GM12878 (cell line): ENCODE results near the gene UBE3B. TPM values are rescaled to one million over a fixed set of nuclear protein-coding genes. Genes with fewer than 3 reads are reported as not detected.

ENCODE experiments used
- ATF7 ChIP-seq: fragments of 450-650 bp; IDR thresholded peaks from 2 replicates; pipeline ENCODE4 v1.6.1; 2016; ENCODE audit warnings: low read depth, mild to moderate bottlenecking
- MTA2 ChIP-seq: fragments of 450-650 bp; IDR thresholded peaks from 2 replicates; pipeline ENCODE4 v1.6.1; 2016; ENCODE audit warnings: low read depth, mild to moderate bottlenecking, moderate library complexity
- NFYB ChIP-seq: IDR thresholded peaks from 2 replicates; pipeline ENCODE4 v1.6.1; 2011; ENCODE audit warnings: low read depth, mild to moderate bottlenecking, low read length, improper control_type of control experiment, moderate library complexity; ENCODE audit not compliant: insufficient read depth
- SPI1 ChIP-seq: IDR thresholded peaks from 2 replicates; pipeline ENCODE4 v1.6.1; 2011; ENCODE audit warnings: low read depth, mild to moderate bottlenecking, low read length, moderate library complexity, borderline replicate concordance; ENCODE audit not compliant: insufficient read depth
- polyA plus RNA-seq, 11 experiments: library from polyadenylated mRNA; depleted of rRNA in 4 of 11; unstranded in 6 of 11; stranded (reverse) in 5 of 11; fragments of >200 nt; fragmentation: Nextera tagmentation in 4 of 11; fragmentation: Illumina TruSeq in 1 of 11; extraction: Ambion mirVana in 4 of 11; extraction: Trizol in 1 of 11; gene quantifications; 1 replicate in 1 of 11; 2 replicates in 10 of 11; pipeline versions ENCODE4 v1.2.1 to v1.2.3, GENCODE V29; 2011 to 2016; ENCODE audit warnings: inconsistent platforms in 2 of 11, missing spikeins in 2 of 11, low read depth in 1 of 11
- total RNA-seq, 4 experiments: library from RNA; depleted of rRNA in 3 of 4; stranded (reverse); fragments of >200 nt in 3 of 4; fragmentation: Illumina TruSeq in 1 of 4; extraction: Trizol in 1 of 4; gene quantifications; 2 replicates each; pipeline versions ENCODE4 v1.2.1 to v1.2.3, GENCODE V29; 2013 to 2021
- TF ChIP-seq, protein P1 (sequence below): fragments of 450-650 bp; IDR thresholded peaks from 2 replicates; pipeline ENCODE4 v1.6.1; 2017; ENCODE audit warnings: antibody characterized with exemption, mild to moderate bottlenecking, moderate library complexity
- TF ChIP-seq, protein P2 (sequence below): IDR thresholded peaks from 2 replicates; pipeline ENCODE4 v1.6.1; 2012; ENCODE audit warnings: improper control_type of control experiment, low read depth, low read length; ENCODE audit not compliant: insufficient replicate concordance
- TF ChIP-seq, protein P3 (sequence below): IDR thresholded peaks from 2 replicates; pipeline ENCODE4 v1.6.1; 2011; ENCODE audit warnings: borderline replicate concordance, low read depth, mild to moderate bottlenecking, moderate library complexity, mixed read lengths, low read length; ENCODE audit not compliant: insufficient read depth; ENCODE audit errors: extremely low read length

Gene UBE3B
- total and polyA plus RNA-seq, 10 of the 15 experiments (the other 5 are each of a cell fraction or from before 2014, with no cell fraction given) = 7.4 to 25.3 (median 17.1) TPM

DNA sequence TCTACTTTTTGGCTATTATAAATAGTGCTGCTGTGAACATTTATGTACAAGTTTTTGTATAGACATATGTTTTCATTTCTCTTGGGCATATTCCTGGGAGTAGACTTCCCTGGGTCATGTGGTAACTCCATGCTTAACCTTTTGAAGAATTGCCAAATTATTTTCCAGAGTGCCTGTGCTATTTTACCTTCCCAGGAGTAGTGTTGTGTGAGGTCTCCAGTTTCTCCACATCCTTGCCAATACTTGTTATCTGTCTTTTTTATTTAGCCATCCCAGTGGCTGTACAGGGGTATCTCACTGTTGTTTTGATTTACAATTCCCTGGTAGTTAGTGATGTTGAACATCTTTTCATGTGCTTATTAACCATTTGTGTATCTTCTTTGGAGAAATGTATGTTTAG lies 18.9 kb downstream of the UBE3B start (continued):
- TF ChIP-seq, protein P1, sequence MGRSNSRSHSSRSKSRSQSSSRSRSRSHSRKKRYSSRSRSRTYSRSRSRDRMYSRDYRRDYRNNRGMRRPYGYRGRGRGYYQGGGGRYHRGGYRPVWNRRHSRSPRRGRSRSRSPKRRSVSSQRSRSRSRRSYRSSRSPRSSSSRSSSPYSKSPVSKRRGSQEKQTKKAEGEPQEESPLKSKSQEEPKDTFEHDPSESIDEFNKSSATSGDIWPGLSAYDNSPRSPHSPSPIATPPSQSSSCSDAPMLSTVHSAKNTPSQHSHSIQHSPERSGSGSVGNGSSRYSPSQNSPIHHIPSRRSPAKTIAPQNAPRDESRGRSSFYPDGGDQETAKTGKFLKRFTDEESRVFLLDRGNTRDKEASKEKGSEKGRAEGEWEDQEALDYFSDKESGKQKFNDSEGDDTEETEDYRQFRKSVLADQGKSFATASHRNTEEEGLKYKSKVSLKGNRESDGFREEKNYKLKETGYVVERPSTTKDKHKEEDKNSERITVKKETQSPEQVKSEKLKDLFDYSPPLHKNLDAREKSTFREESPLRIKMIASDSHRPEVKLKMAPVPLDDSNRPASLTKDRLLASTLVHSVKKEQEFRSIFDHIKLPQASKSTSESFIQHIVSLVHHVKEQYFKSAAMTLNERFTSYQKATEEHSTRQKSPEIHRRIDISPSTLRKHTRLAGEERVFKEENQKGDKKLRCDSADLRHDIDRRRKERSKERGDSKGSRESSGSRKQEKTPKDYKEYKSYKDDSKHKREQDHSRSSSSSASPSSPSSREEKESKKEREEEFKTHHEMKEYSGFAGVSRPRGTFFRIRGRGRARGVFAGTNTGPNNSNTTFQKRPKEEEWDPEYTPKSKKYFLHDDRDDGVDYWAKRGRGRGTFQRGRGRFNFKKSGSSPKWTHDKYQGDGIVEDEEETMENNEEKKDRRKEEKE = no peak
- no peak for TF ChIP-seq MTA2
- TF ChIP-seq, protein P2, sequence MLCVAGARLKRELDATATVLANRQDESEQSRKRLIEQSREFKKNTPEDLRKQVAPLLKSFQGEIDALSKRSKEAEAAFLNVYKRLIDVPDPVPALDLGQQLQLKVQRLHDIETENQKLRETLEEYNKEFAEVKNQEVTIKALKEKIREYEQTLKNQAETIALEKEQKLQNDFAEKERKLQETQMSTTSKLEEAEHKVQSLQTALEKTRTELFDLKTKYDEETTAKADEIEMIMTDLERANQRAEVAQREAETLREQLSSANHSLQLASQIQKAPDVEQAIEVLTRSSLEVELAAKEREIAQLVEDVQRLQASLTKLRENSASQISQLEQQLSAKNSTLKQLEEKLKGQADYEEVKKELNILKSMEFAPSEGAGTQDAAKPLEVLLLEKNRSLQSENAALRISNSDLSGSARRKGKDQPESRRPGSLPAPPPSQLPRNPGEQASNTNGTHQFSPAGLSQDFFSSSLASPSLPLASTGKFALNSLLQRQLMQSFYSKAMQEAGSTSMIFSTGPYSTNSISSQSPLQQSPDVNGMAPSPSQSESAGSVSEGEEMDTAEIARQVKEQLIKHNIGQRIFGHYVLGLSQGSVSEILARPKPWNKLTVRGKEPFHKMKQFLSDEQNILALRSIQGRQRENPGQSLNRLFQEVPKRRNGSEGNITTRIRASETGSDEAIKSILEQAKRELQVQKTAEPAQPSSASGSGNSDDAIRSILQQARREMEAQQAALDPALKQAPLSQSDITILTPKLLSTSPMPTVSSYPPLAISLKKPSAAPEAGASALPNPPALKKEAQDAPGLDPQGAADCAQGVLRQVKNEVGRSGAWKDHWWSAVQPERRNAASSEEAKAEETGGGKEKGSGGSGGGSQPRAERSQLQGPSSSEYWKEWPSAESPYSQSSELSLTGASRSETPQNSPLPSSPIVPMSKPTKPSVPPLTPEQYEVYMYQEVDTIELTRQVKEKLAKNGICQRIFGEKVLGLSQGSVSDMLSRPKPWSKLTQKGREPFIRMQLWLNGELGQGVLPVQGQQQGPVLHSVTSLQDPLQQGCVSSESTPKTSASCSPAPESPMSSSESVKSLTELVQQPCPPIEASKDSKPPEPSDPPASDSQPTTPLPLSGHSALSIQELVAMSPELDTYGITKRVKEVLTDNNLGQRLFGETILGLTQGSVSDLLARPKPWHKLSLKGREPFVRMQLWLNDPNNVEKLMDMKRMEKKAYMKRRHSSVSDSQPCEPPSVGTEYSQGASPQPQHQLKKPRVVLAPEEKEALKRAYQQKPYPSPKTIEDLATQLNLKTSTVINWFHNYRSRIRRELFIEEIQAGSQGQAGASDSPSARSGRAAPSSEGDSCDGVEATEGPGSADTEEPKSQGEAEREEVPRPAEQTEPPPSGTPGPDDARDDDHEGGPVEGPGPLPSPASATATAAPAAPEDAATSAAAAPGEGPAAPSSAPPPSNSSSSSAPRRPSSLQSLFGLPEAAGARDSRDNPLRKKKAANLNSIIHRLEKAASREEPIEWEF = no peak
- no peak for TF ChIP-seq SPI1
- no peak for TF ChIP-seq ATF7
- TF ChIP-seq NFYB = no peak
- TF ChIP-seq, protein P3, sequence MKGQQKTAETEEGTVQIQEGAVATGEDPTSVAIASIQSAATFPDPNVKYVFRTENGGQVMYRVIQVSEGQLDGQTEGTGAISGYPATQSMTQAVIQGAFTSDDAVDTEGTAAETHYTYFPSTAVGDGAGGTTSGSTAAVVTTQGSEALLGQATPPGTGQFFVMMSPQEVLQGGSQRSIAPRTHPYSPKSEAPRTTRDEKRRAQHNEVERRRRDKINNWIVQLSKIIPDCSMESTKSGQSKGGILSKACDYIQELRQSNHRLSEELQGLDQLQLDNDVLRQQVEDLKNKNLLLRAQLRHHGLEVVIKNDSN = no peak
- TF ChIP-seq, all 136 proteins: peak for 0
